NCI-H187 treated with DMSO at 0.1 percent for 48 hours (cell line): ENCODE data around the gene SAFB2.

Source experiments
- DNase-seq: peaks from one replicate; lab custom pipeline; 2025; lab: John Stamatoyannopoulos, UW

SAFB2 gene

GRCh38 chr19:5607318-5608275, 15.0 kb downstream of the SAFB2 start:
- DNase-seq, result no peak

GRCh38 chr19:5605362-5605761, 17.2 kb downstream of the SAFB2 start:
- no peak for DNase-seq

DNA sequence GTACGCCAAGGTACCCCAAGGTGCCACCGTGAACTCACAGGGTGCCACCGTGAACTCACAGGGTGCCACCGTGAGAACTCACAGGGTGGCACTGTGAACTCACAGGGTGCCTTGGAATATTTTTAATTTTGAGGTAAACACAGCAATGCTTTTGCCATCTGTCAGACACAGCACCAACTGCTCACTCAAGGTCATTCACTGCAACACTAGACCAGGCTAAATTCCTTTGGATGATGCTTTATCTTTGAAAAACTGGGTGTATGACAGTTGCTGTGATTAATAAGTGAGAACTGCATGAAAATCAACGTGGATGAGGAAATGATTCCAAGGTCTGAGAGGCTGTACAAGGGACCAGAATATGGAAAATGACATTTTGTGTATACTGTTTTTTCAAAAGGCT, 18.9 kb downstream of the SAFB2 start:
- no peak for DNase-seq

DNA sequence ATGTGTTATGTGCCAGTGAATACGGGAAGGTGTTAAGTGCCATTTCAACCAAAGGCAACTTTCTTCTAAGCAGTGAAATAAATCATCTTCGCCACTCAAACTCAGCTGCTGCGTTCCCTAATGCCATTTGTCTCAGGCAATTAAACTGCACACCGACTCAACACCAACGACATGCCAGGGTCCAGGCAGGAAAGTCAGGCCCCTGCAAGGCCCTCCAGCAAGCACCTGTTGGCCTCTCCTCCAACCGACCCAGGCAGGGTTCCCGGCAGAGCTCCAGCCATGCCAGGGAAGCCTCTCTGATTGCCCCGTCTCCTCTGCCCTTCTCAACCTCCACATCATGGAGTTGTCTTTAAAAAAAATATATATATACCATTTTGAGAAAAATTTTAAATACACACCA, 21.8 kb downstream of the SAFB2 start:
- no peak for DNase-seq

DNA sequence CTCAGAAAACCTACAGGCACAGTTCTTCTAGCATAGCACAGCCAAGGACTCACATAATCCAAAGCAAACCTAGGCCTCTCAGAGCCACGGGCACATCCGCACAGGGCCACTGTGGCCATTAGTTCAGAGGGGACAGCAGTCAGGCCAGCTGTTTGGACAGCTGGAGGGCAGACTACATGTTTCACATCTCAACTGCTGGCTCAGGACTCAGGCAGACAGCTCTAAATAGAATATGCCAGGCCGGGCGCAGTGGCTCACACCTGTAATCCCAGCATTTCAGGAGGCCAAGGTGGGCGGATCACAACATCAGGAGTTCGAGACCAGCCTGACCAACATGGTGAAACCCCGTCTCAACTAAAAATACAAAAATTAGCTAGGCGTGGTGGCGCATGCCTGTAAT, 26.8 kb downstream of the SAFB2 start:
- no peak for DNase-seq

DNA sequence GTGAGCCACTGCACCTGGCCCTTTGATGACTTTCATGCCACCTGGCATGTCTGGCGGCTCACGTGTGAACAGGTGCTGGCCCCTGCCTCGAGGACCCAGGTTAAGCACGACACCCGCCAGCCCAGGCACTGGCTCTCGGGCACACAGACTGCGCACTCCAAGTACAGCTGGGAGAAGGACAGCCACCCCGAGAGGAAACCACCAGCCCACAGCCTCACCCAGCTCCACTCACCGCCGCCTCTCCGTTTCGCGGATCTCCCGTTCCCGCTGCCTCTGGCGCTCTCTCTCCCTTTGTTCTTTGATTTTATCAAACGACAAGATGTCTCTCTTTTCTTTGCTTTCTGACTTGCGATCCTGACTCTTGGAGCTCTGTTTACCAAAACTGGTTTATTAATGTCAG, 27.4 kb downstream of the SAFB2 start:
- no peak for DNase-seq

DNA sequence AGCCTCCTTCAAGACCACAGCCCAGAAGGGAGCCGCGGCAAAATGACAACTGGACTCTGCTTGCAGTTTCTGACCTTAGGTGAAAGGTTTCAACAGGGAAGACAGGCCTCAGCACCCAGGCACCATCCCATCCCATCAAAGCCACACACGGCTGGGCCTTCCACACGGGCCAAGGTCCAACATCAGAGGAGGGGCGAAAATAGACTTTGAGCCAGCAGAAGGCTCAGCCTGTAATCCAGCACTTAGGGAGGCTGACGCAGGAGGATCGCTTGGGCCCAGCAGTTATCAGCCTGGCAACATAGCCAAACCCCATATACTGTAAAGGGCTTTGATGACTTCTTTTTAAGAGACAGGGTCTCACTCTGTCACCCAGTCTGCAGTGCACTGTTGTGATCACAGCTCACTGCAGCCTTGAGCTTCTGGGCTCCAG, 28.0 kb downstream of the SAFB2 start:
- no peak for DNase-seq

GRCh38 chr19:5593343-5594255, 29.0 kb downstream of the SAFB2 start:
- no peak for DNase-seq

DNA sequence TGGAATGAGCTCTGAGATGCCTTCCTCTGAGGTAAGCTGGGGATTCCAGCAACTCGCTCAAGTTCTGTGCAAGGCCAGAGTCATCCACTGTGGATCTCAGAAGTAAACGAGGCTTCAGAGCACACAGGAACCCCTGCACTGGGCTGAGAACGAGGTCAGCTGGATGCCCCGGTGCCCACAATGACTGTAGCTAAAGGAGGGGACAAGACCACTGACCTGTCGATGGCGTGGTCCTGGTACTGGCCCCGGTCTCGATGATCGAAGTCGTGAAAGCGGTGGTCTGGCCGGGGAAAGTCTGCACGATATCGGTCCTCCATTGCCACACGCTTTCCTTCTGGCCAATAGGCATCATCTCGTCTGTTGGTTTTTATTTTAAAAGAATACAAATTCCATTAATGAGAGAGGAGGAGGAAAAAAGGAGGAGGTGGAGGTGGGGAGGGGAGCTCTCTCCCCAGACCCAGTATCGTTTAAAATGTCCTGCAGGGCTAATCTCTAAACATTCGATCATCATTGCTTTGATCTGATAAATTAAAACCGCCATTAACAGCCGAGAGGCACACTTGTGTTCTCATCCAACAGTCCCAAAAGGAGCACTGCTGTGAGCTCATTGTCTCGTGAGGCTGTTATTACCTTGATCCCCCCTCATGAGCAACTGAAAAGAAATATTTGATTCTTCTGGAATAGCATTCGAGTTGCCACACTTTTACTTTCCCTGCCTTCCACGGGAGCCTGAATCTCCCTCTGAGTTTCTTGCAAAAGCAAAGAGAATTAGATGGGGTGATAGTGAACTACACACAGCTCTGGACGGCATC, 29.8 kb downstream of the SAFB2 start:
- DNase-seq, result no peak

DNA sequence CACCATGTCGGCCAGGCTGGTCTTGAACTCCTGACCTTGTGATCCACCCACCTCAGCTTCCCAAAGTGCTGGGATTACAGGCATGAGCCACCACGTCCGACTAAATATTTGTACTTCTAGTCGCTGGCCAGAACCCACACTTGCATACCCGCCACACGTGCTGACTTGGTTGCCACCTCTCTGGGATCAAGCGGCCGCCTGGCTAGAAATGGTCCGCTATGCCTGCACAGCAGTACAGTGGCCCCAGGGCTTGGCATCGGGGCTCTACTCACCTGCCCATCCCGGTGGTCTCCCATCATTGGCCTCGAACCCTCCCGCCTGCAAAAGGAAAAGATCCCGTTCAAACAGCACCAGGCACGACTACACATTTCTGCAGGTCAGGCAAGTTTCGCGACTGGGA, 31.1 kb downstream of the SAFB2 start:
- no peak for DNase-seq

DNA sequence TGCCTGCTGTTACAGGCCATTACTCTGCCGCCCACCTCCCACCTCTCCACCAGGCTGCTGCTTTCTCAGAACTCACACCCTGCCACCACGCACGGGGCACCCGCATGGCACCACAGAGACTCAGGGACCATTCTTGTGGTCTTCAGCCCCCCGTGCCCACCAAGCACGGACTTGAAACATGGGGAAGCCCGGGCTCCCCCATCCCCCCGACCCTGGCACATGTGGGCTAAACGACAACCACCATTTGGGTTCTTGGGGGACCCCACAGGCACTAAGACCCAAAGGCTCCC, 31.8 kb downstream of the SAFB2 start:
- no peak for DNase-seq

DNA sequence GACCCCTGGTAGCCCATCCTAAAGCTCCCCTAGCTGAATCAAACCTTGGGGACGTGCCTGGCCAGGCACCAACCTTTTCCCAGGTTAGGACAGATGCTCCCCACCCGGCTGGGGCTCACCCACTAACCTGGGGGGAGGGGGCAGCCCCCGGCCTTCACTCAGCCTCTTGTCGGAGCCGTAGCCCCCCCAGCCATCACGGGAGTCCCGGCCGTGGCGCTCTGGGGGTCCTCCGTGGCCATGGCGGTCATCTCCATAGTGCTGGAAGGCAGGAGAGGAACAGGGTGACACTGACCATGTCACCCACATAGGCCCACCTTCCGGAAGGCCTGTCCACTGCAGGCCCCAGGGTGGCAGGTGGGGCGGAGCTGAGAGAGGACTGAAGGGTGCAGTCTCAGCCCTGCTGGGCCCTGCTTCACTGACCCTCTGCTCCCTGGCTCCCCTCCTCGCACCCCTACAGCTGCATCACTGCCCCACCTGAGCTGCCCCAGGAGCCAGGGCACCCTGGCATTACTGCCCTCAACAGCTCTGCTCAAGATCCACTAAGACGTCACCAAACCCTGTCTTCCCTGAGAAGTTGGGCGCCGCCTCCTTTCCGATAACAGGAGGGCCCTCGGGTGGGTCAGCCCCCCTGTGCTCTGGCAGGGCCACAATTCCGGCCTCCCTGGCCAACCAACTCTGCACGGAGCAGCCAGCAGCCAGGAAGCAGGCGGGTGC, 32.3 kb downstream of the SAFB2 start:
- no peak for DNase-seq

GRCh38 chr19:5588906-5589676, 33.5 kb downstream of the SAFB2 start:
- no peak for DNase-seq

- DNase-seq, result no peak
These were observed 34.1 kb downstream of the SAFB2 start for GRCh38 chr19:5588441-5588840.

DNA sequence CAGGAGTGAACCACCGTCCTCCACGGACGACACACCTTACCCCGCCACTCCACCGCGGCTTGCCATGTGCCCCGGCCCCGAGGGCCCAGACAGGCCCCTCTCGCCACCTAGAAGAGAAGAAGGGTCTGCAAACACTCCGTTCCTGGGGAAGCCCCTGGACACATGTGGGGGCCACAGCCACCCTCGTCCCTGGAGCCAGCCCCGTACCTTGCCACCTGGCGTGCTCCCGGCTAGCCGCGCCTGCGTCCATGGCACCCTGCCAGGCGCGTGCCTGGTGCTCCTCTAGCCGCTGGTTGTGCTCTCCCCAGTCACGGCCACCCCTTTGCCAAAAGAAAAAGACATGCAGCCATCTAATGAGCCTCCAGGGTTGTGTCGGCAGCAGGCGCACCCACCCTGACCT, 34.9 kb downstream of the SAFB2 start:
- no peak for DNase-seq

DNA sequence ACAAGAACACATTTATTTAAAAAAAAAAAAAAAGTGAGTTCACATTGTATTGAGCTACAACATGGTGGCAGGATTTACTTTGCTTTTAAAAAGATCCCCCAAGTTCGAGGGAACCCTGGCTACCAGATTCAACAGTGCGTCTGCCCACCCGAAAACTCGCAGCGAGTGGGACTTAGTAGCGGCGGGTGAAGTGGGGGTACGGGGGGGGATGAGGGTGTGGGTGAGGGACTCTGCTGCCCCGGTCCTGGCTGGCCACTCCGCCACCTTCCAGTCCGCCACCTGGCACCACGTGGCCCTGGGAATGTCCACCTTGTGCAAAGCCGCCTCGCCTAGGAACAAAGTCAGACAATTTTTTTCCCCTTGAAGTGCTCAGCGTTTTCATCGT, 35.5 kb downstream of the SAFB2 start:
- no peak for DNase-seq

GRCh38 chr19:5586300-5587070, 36.1 kb downstream of the SAFB2 start:
- no peak for DNase-seq

DNA sequence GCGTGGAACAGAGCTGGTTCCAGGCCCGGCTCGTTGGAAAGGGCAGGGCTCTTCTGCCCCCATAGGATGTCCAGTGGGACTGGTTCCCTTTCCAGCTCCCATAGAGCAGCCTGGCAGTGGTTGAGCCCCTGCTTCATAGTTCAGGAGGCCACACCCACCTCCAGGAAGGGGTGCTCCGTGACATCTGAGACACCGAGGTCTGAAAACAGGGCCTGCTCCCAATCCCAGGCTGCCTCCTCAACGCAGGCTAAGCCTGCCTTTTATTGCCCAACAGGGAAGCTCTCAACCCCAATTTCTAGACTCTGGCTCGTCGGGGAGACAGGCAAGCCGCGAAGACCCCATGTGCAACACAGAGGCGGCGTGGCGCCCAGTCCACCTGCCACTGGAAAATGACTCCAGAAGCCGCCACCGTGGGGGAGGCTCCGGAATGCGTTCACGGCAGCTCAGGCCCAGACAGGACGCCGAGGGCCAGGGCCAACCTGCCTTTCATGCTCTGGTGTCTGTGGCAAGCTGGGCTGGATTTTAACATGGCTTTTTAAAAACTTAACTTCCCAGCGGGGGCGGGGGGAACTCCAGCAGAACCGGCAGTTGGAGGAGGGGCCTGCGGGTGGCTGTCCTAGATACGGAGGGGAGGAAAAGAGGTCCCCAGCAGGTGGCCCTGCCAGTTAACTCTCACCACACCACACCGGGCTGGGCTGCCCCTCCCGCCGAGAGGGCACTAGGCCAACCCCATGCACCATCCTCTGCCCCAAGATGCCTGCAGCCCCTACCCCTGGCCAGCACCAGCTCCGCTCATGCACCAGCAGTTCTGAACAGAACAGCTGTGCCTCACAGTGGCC, 36.9 kb downstream of the SAFB2 start:
- DNase-seq, result no peak

GRCh38 chr19:5580161-5580571, 42.4 kb downstream of the SAFB2 start:
- DNase-seq, result no peak
